Adrenal gland (tissue), 12 donors: Measurements from ENCODE around the gene WDR1. TPM values are rescaled to one million over a fixed set of nuclear protein-coding genes. Genes with fewer than 3 reads are reported as not detected.

Source experiments
- DNase-seq, 7 donors: peaks; one replicate each; pipeline ENCODE4 v3.0.0-alpha.2; 2019 to 2020
- H3K27ac ChIP-seq, 5 donors: fragments of 200-600 bp; sonication (generic) in 4 of 5; 1 replicate in 3 of 5; 2 replicates in 2 of 5; pipeline versions ENCODE4 v1.5.1 to v1.8.0; 2016 to 2020; ENCODE audit warnings: mild to moderate bottlenecking in 1 of 5
- H3K27me3 ChIP-seq: fragments of 200-600 bp; 2 replicates; pipeline ENCODE4 v1.8.0; 2021
- H3K36me3 ChIP-seq, 2 donors: fragments of 200-600 bp; replicated peaks in 1 of 2; 1 replicate in 1 of 2; 2 replicates in 1 of 2; pipeline versions ENCODE4 v1.5.1 to v1.8.0; 2018 to 2022
- H3K4me1 ChIP-seq, 2 donors: fragments of 200-600 bp; replicated peaks in 1 of 2; 1 replicate in 1 of 2; 2 replicates in 1 of 2; pipeline versions ENCODE4 v1.5.1 to v1.8.0; 2018 to 2021
- H3K4me3 ChIP-seq, 4 donors: fragments of 200-600 bp; sonication (generic) in 3 of 4; one replicate each; pipeline ENCODE4 v1.5.1; 2016 to 2018
- H3K9me3 ChIP-seq, 3 donors: fragments of 200-600 bp; sonication (generic) in 1 of 3; replicated peaks in 1 of 3; 1 replicate in 2 of 3; 2 replicates in 1 of 3; pipeline versions ENCODE4 v1.5.1 to v1.8.0; 2016 to 2021
- CTCF ChIP-seq, 6 experiments: fragments of 450-650 bp in 4 of 6; fragments of 200-600 bp in 2 of 6; sonication (generic) in 1 of 6; IDR thresholded peaks; 1 replicate in 5 of 6; 2 replicates in 1 of 6; pipeline versions ENCODE4 v1.5.1 to v1.8.0; 2016 to 2021; ENCODE audit warnings: antibody characterized with exemption in 6 of 6, mild to moderate bottlenecking in 2 of 6, moderate library complexity in 1 of 6
- POLR2A ChIP-seq, 2 donors: fragments of 450-650 bp; IDR thresholded peaks; one replicate each; pipeline ENCODE4 v1.6.1; 2017; ENCODE audit warnings: antibody characterized with exemption in 2 of 2, mild to moderate bottlenecking in 2 of 2, moderate library complexity in 1 of 2
- WGBS, 4 donors: extraction: QIAGEN DNeasy Blood & Tissue Kit in 2 of 4; methylation state at CpG; one replicate each; pipeline versions ENCODE4 v1.1.5 to v1.1.7; 2013 to 2017; 5-methylcytosine and 5-hydroxymethylcytosine counted together
- intact Hi-C, 2 donors: fragments of 100-400 bp; cut with DNase I; formaldehyde crosslinking; loops; one replicate each; pipeline versions ENCODE4 v1.14.1 to v1.15.0; 2022 to 2023
- polyA plus RNA-seq, 3 donors: library from polyadenylated mRNA; stranded (reverse); fragments of 200-250 nt in 2 of 3; fragments of 350-450 nt in 1 of 3; fragmentation: Illumina TruSeq in 1 of 3; extraction: RNeasy Lipid Tissue Mini Kit (QIAGEN cat#74804) in 1 of 3; gene quantifications; one replicate each; pipeline ENCODE4 v1.2.3, GENCODE V29; 2013 to 2014
- total RNA-seq, 9 donors: library from RNA; depleted of rRNA in 4 of 9; stranded (reverse); fragments of >200 nt in 4 of 9; fragments of 120-200 nt in 1 of 9; fragmentation: NEBNext Ultra II Directional in 1 of 9; extraction: Animal tissue kit (Norgen Biotek cat#: 25700) in 1 of 9; gene quantifications; one replicate each; pipeline versions ENCODE4 v1.1.0 to v1.2.4, GENCODE V29; 2013 to 2023
- donor health status: healthy with polysubstance abuse.
- donor health status: Bipolar disorder and iron deficiency.
- donor health status: DM: yes; HTN: yes; CAD: no.
- donor health status: DM: no; HTN: no; CAD: no.
- donor health status: DM: no; HTN: no; CAD: no.
- donor health status: DM: yes; HTN: yes; CAD: no.

The WDR1 gene
- total and polyA plus RNA-seq, 12 donors = 66.5 to 228 (median 143) TPM

- Histone ChIP-seq H3K27me3 (no peaks in the 10 kb centered on the region), H3K9me3 (no peaks in the 10 kb centered on the region), H3K27ac (no peak overlapping the region), H3K4me3 (no peak overlapping the region), H3K4me1 (peaks cover 0 to 1% of the 10 kb centered on the region in 2 donors), H3K36me3 (no peaks in the 10 kb centered on the region)
- TF ChIP-seq POLR2A (IDR thresholded peaks at IDR 0.05) = no peak
- TF ChIP-seq CTCF (IDR thresholded peaks at IDR 0.05) = no peak
- DNase-seq = no peak
- intact Hi-C loops = no loop called here
- 83 to 91% (median 86%) methylated on average over 12 of the region's 12 CpGs for WGBS, 4 donors
Measured at GRCh38 chr4:10122236-10122932, 5.8 kb upstream of the WDR1 start.

GRCh38 chr4:10121568-10122208, 5.1 kb upstream of the WDR1 start:
- Histone ChIP-seq H3K27me3 (no peaks in the 10 kb centered on the region), H3K4me3 (no peak overlapping the region), H3K36me3 (no peaks in the 10 kb centered on the region), H3K27ac (no peak overlapping the region), H3K9me3 (no peaks in the 10 kb centered on the region), H3K4me1 (peaks cover 0 to 3% of the 10 kb centered on the region in 2 donors)
- WGBS, 4 donors = 64 to 84% (median 74%) methylated on average over 10 of the region's 10 CpGs
- intact Hi-C loops = no loop called here
- no peak for DNase-seq
- TF ChIP-seq POLR2A (IDR thresholded peaks at IDR 0.05) (no peak), CTCF (IDR thresholded peaks at IDR 0.05) (no peak)

GRCh38 chr4:10120943-10121567, 4.5 kb upstream of the WDR1 start:
- WGBS, 4 donors = 79 to 87% (median 83%) methylated on average over 9 to 11 of the region's 11 CpGs
- H3K27ac ChIP-seq = no peak overlapping the region

More at GRCh38 chr4:10120943-10121567, 4.5 kb upstream of the WDR1 start:
- TF ChIP-seq CTCF (IDR thresholded peaks at IDR 0.05) (no peak), POLR2A (IDR thresholded peaks at IDR 0.05) (no peak)
- Histone ChIP-seq H3K27me3 (no peaks in the 10 kb centered on the region), H3K36me3 (no peaks in the 10 kb centered on the region), H3K4me1 (peaks cover 0 to 3% of the 10 kb centered on the region in 2 donors), H3K9me3 (no peaks in the 10 kb centered on the region), H3K4me3 (no peak overlapping the region)
- intact Hi-C loops = no loop called here
- DNase-seq = no peak
